Measurements from ENCODE around the gene CAMK1G.

The CAMK1G gene

DNA sequence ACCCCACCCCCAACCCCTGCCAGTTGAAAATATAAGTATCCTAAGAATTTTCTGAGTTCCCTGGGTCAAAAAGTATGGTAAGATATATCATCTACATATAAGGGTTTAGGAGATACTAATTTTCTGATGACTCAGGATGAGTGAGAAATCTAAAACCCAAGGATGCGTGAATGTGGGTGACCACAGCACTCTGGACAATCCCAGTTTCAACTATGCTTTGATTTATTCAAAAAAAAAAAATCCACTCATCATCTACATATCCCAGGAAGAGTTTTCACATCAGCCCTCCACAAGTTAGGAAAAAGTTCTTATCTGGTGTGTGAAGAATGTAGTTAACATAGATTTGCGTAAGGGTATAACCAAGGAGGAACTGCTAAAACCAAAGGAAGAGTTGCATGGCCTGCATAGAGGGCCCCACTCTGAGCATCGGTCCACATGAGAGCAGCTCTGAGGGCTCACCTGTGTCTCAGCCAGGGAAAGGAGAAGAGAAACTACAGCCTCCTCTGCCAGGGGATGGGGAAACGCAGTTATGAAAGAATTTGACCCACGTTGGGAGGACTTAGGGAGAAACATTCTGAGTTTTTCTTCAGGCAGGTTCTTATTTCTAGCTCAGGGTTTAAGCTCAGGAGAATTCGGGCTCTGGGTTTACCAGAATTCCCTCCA, 50.0 kb downstream of the CAMK1G start:
- H3K4me3 ChIP-seq (ENCODE audit: low read depth, low read length) = no peak overlapping the region

DNA sequence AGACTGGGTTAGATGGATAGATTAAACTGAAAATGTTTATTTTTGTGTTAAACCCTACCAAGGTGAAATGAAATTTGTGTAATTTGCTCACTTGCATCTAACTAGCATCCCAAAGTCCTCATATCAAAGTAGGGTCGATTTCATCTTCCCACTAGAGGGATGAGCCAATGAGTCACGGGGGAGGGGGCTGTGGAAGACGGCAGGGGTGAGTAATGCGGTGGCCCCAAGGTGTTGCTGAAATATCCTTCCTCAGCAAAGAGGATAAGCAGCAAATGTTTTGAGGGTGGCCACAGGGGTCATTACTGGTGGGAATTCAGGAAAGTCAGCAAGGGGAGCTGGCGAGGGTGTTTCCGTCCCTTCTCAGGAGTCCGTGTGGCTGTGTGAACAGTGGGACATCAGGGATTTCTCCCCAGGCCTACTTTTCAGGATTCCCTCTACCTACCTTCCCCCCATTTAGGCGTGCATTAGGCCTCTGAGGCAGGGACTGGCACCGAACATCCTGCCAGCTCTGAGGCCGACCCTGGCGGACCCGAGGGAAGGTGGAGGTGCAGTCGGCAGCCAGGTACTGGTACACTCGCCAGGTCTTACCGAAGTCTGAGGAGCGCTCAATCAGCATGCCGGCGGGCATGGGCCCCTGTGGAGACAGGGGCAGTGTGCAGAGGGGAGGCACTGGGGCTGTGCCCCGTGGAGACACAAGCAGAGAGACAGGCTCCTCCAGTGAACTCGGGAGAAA, 50.7 kb downstream of the CAMK1G start:
- no peak overlapping the region for H3K4me3 ChIP-seq (ENCODE audit: low read depth, low read length)

DNA sequence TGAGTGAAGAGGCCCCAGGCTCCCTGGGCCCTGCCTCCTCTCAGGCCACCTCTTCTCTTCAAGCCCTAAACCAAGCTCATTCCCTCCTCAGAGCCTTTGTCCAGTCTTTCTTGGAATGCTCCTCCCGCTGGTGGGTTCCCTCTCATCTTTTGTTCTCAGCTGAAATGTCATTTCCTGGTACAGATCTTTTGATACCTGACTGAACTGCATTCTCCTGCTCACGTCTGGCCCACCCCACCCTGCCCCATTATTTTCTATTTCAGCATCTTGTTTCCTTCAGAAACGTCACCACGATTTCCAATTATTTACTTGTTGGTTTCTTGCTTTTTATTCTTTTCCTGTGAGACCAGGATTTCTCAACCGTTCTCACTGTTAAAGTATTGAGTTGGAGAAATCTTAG, 52.3 kb downstream of the CAMK1G start:
- no peak overlapping the region for H3K4me3 ChIP-seq (ENCODE audit: low read depth, low read length)

DNA sequence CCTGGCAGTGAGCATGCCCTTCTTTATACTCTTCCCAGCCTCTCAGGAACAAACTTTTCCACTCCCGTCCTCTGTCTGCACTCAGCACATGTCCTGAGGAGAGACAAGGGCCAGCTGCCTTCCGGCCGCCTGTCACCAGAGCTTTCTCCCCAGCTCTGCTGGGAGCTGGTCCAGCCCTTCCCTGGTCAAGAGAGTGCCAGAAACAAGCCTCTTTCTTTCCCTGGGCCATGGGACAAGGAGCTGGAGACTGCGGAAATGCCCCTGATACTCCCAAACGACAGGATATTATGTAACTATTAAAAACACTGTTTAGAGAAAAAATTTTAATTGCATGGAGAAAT, 58.3 kb downstream of the CAMK1G start:
- no peak overlapping the region for H3K4me3 ChIP-seq (ENCODE audit: low read depth, low read length)

GRCh38 chr1:209642816-209643215, 59.3 kb downstream of the CAMK1G start:
- H3K4me3 ChIP-seq (ENCODE audit: low read depth, low read length) = no peak overlapping the region

GRCh38 chr1:209643285-209644020, 59.9 kb downstream of the CAMK1G start:
- no peak overlapping the region for H3K4me3 ChIP-seq (ENCODE audit: low read depth, low read length)

GRCh38 chr1:209645574-209646452, 62.3 kb downstream of the CAMK1G start:
- H3K4me3 ChIP-seq (ENCODE audit: low read depth, low read length) = no peak overlapping the region

GRCh38 chr1:209646558-209646957, 63.0 kb downstream of the CAMK1G start:
- H3K4me3 ChIP-seq (ENCODE audit: low read depth, low read length) = no peak overlapping the region

- H3K4me3 ChIP-seq (ENCODE audit: low read depth, low read length) = no peak overlapping the region
Observed at GRCh38 chr1:209647156-209647555, 63.6 kb downstream of the CAMK1G start.

DNA sequence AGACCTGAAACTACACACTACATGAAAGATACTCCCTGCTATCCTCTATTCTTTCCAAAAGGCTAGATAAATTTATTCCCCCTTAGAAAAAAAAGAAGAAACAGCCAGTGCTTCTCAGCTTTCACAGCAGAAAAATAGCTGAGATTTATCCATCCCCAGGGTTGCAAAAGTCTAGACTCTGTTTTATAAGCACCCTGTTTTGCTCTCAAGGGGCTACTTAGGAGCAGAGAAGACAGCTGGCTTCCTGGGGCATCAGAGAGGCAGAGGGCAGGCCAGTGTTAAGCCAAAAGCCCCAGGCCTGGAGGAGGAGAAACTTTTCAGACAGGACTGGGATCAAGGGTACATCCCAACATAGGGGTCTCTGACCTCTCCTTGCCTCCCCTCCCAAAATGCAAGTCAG, 64.8 kb downstream of the CAMK1G start:
- no peak overlapping the region for H3K4me3 ChIP-seq (ENCODE audit: low read depth, low read length)

GRCh38 chr1:209648931-209649776, 65.6 kb downstream of the CAMK1G start:
- H3K4me3 ChIP-seq (ENCODE audit: low read depth, low read length) = no peak overlapping the region

- no peak overlapping the region for H3K4me3 ChIP-seq (ENCODE audit: low read depth, low read length)
Observed at GRCh38 chr1:209650454-209650853, 66.9 kb downstream of the CAMK1G start.

DNA sequence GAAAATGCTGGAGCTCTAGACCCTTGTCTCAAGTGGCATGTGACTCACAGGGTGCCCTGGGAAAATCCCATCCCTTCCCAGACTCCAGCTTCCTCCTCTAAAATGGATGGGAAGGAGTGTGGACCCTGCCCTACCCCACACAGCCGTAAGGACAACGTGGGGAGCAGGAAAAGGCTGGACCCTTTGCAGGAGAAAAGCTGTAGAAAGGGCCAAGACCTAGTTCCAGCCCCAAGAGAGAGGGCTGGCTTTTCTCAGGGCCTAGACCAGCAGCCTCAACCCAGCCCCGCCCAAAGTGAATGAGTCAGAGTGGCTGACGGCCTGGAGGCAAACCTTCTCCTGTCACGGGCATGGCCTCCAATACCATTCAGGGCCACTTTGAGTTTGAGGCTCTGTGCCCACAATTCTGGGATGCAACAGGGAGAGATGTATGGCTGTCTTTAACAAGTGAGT, 67.6 kb downstream of the CAMK1G start:
- no peak overlapping the region for H3K4me3 ChIP-seq (ENCODE audit: low read depth, low read length)

DNA sequence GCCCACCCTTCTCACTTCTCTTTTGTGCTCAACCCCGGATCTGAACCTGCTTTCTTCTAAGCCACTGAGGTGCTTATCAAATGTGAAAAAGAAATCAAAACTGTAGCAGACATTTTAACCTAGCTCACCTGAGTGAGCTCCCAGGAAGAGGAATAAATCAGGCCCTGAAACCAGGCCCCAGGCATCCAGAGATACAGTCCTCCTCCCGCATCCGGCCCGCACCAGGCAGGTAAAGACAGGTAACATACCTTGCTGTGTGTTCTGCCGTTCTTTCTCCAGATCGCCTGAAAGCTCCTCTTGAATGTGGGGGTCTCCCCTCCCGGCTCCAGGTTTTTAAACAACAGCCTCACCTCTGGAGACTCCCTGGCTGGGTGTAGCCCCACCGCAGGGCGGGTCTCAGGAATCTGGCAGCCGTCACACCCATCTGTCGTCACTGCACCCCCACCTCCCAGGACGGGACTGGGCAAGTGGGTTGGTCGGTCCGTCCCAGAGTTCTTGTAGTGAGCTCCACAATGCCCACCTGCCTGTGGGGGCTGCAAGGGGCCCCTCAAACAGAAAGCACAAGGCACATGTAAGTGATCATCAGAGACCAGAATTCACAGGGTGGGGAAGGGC, 68.7 kb downstream of the CAMK1G start, which contains the start of gene LAMB3:
TSS of gene LAMB3 (minus strand) at position 305 of the 615 bp plus-strand sequence. CDS start 1,481 bp downstream, outside the sequence.
- H3K4me3 ChIP-seq (ENCODE audit: low read depth, low read length) = no peak within 1 kb of the TSS

DNA sequence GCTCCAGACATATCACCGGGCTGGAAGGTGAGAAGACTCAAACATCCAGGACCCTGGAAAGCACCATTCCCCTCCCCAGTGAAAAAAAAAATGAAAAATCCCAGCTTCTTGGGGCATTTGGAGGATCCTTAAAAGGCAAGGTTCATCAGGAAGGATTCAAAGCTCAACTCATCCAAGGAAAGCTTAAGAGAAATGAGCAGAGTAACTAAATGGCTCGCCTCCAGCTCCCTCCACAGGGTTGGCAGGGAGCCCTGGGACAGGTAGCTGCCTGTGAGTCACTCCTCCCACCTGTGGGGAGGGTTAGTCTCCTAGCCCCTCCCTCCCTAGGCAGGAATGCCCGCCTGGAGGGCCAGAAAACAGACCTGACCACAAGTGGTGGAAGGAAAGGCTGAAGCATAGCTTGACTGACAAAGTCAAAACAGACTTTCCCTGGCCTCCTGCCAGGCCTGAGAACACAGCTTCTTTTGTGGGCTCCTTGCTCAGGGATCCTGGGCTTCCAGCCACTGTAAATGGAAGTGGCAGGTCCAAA, 69.4 kb downstream of the CAMK1G start:
- H3K4me3 ChIP-seq (ENCODE audit: low read depth, low read length) = no peak overlapping the region

DNA sequence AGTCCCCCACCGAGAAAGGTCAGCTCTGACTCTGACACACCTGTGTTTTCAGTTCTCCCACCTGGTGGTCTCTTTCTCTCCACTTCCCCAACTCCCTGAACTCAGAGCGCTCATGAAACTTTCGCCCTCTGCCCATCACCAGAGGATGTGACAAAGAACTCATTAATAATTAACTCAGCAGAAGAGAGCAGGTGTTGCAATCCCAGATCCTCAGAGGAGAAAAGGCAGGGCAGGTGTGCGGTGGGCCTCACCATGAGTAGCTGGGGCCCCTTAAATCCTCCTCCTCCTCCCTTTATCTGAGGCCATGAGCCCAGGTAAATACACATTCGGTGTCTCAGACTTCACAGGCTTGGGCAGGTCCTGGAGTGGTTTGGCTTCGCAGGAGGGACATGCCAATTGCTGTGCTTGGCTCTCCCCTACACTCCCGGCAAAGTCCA, 70.4 kb downstream of the CAMK1G start:
- no peak overlapping the region for H3K4me3 ChIP-seq (ENCODE audit: low read depth, low read length)

GRCh38 chr1:209655411-209656231, 72.1 kb downstream of the CAMK1G start:
- no peak overlapping the region for H3K4me3 ChIP-seq (ENCODE audit: low read depth, low read length)

DNA sequence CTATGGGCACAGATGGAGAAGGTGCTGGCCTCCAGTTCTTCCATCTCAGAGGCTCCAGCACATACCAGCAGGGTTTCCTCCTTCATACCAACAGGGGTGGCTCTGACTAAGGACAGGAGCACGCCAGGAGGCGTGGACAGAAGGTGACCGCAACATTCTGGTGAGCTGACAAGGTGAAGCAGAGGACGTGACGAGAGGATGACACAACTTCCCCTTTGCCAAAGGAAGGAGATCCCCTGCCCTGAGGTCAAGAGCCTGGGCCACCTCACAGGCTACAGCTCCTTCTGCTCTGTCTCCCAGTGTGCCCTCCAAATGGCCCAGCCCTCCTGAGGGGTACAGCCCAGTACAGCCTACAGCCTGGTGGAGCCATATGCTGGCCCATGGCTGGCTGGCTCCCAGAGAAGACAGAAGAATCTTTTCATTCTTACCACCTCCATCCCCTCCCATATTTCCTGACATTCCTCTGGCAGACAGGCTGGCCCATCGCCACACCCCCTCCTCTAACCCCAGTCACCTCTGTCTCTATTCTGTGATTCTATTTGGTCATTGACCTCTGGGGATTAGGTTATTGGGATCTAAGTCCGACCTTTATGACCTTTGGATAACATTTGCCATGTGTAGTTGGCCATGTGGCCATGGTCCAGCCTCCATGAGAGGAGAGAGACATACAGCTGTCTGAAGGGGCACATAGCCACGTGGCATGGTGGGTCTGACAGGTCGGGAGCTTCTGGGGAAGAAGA, 73.8 kb downstream of the CAMK1G start:
- no peak overlapping the region for H3K4me3 ChIP-seq (ENCODE audit: low read depth, low read length)

All from iPS-11a (cell line).